H9 (cell line): ENCODE results near the gene STYXL2. TPM values are rescaled to one million over a fixed set of nuclear protein-coding genes. Genes with fewer than 3 reads are reported as not detected.

Source experiments
- DNase-seq: peaks from one replicate; pipeline ENCODE4 v3.0.0-alpha.2; 2017
- H2AFZ ChIP-seq: one replicate; pipeline ENCODE4 v1.6.1; 2013; ENCODE audit warnings: mild to moderate bottlenecking, low read length, control low read depth, moderate library complexity
- H2AK5ac ChIP-seq: 2 replicates; pipeline ENCODE4 v1.6.1; 2013; ENCODE audit warnings: low read length, control low read depth, mixed read lengths; ENCODE audit not compliant: insufficient read length
- H2BK120ac ChIP-seq: one replicate; pipeline ENCODE4 v1.6.1; 2013; ENCODE audit warnings: low read depth, mild to moderate bottlenecking, low read length, control low read depth, inconsistent platforms; ENCODE audit not compliant: poor library complexity, severe bottlenecking
- H2BK12ac ChIP-seq: 2 replicates; pipeline ENCODE4 v1.6.1; 2013; ENCODE audit warnings: low read length, control low read depth, mixed read lengths, low read depth; ENCODE audit not compliant: insufficient read length
- H2BK15ac ChIP-seq: 2 replicates; pipeline ENCODE4 v1.6.1; 2013; ENCODE audit warnings: low read depth, low read length, control low read depth
- H2BK20ac ChIP-seq: one replicate; pipeline ENCODE4 v1.6.1; 2013; ENCODE audit warnings: low read depth, mild to moderate bottlenecking, low read length, control low read depth, inconsistent platforms; ENCODE audit not compliant: poor library complexity, severe bottlenecking
- H2BK5ac ChIP-seq: 2 replicates; pipeline ENCODE4 v1.6.1; 2013; ENCODE audit warnings: low read length, control low read depth, mixed read lengths; ENCODE audit not compliant: insufficient read length
- H3K14ac ChIP-seq: 2 replicates; pipeline ENCODE4 v1.6.1; 2013; ENCODE audit warnings: low read length, control low read depth; ENCODE audit not compliant: insufficient read depth
- H3K18ac ChIP-seq: 2 replicates; pipeline ENCODE4 v1.6.1; 2013; ENCODE audit warnings: low read depth, mild to moderate bottlenecking, mixed read lengths, low read length, control low read depth; ENCODE audit not compliant: insufficient read length
- H3K23ac ChIP-seq: 2 replicates; pipeline ENCODE4 v1.6.1; 2013; ENCODE audit warnings: low read length, control low read depth, mixed read lengths, low read depth; ENCODE audit not compliant: insufficient read length
- H3K23me2 ChIP-seq: 2 replicates; pipeline ENCODE4 v1.6.1; 2013; ENCODE audit warnings: low read depth, mild to moderate bottlenecking, mixed read lengths, low read length, control low read depth; ENCODE audit not compliant: insufficient read length, poor library complexity, severe bottlenecking
- H3K27ac ChIP-seq: 2 replicates; pipeline ENCODE4 v1.5.1; 2013; ENCODE audit warnings: low read length, control low read depth, mixed read lengths, low read depth; ENCODE audit not compliant: insufficient read length
- H3K27me3 ChIP-seq: 2 replicates; pipeline ENCODE4 v1.6.1; 2013; ENCODE audit warnings: low read length, control low read depth, inconsistent platforms; ENCODE audit not compliant: insufficient read depth
- H3K4ac ChIP-seq: 2 replicates; pipeline ENCODE4 v1.6.1; 2013; ENCODE audit warnings: low read depth, mild to moderate bottlenecking, control low read depth, inconsistent platforms, low read length, moderate library complexity
- H3K4me1 ChIP-seq: 2 replicates; pipeline ENCODE4 v1.6.1; 2013; ENCODE audit warnings: low read length, control low read depth, inconsistent platforms; ENCODE audit not compliant: insufficient read depth
- H3K4me2 ChIP-seq: 2 replicates; pipeline ENCODE4 v1.6.1; 2013; ENCODE audit warnings: low read length, control low read depth, mixed read lengths; ENCODE audit not compliant: insufficient read length, insufficient read depth
- H3K56ac ChIP-seq: 2 replicates; pipeline ENCODE4 v1.6.1; 2013; ENCODE audit warnings: low read depth, mild to moderate bottlenecking, mixed read lengths, low read length, control low read depth; ENCODE audit not compliant: insufficient read length
- H3K79me1 ChIP-seq: 2 replicates; pipeline ENCODE4 v1.6.1; 2013; ENCODE audit warnings: low read depth, mild to moderate bottlenecking, moderate library complexity, low read length, control low read depth, inconsistent platforms; ENCODE audit not compliant: insufficient read depth, poor library complexity, severe bottlenecking
- H3K79me2 ChIP-seq: 2 replicates; pipeline ENCODE4 v1.6.1; 2013; ENCODE audit warnings: low read length, control low read depth, inconsistent platforms; ENCODE audit not compliant: insufficient read depth
- H3K9ac ChIP-seq: 2 replicates; pipeline ENCODE4 v1.6.1; 2013; ENCODE audit warnings: low read length, control low read depth, mixed read lengths; ENCODE audit not compliant: insufficient read length; ENCODE audit errors: extremely low read depth
- H3K9me3 ChIP-seq: one replicate; pipeline ENCODE4 v1.6.1; 2013; ENCODE audit warnings: low read depth, low read length, inconsistent platforms; ENCODE audit not compliant: control insufficient read depth
- H3T11ph ChIP-seq: one replicate; pipeline ENCODE4 v1.6.1; 2013; ENCODE audit warnings: mild to moderate bottlenecking, low read length, control low read depth, inconsistent platforms
- H4K20me1 ChIP-seq: one replicate; pipeline ENCODE4 v1.6.1; 2013; ENCODE audit not compliant: control insufficient read depth, insufficient read length, insufficient read depth
- H4K5ac ChIP-seq: 2 replicates; pipeline ENCODE4 v1.6.1; 2013; ENCODE audit warnings: low read depth, mild to moderate bottlenecking, mixed read lengths, low read length, control low read depth; ENCODE audit not compliant: insufficient read length
- H4K8ac ChIP-seq: replicated peaks from 2 replicates; pipeline ENCODE4 v1.6.1; 2013; ENCODE audit warnings: low read length, control low read depth, mixed read lengths, low read depth; ENCODE audit not compliant: insufficient read length
- H4K91ac ChIP-seq: 2 replicates; pipeline ENCODE4 v1.6.1; 2013; ENCODE audit warnings: low read depth, mild to moderate bottlenecking, moderate library complexity, mixed read lengths, low read length, control low read depth; ENCODE audit not compliant: insufficient read length
- H3K27ac Mint-ChIP-seq, 3 experiments: 2 replicates in 2 of 3; 3 replicates in 1 of 3; pipeline ENCODE4 v1.8.0; 2020 to 2021; ENCODE audit warnings: mixed read lengths in 3 of 3, mild to moderate bottlenecking in 1 of 3, moderate library complexity in 1 of 3
- H3K27me3 Mint-ChIP-seq: 2 replicates; pipeline ENCODE4 v1.8.0; 2021; ENCODE audit warnings: low read depth, mild to moderate bottlenecking, moderate library complexity, mixed read lengths
- H3K36me3 Mint-ChIP-seq, 3 experiments: 2 replicates in 2 of 3; 3 replicates in 1 of 3; pipeline ENCODE4 v1.8.0; 2020 to 2021; ENCODE audit warnings: low read depth in 3 of 3, mixed read lengths in 3 of 3; ENCODE audit not compliant: insufficient read depth in 1 of 3
- H3K4me1 Mint-ChIP-seq, 2 experiments: 2 replicates each; pipeline ENCODE4 v1.8.0; 2020; ENCODE audit warnings: mixed read lengths in 2 of 2
- H3K4me3 Mint-ChIP-seq, 2 experiments: 2 replicates in 1 of 2; 3 replicates in 1 of 2; pipeline ENCODE4 v1.8.0; 2020 to 2021; ENCODE audit warnings: mild to moderate bottlenecking in 2 of 2, mixed read lengths in 2 of 2, moderate library complexity in 1 of 2
- H3K9me3 Mint-ChIP-seq, 2 experiments: 2 replicates in 1 of 2; 3 replicates in 1 of 2; pipeline ENCODE4 v1.8.0; 2020; ENCODE audit warnings: mild to moderate bottlenecking in 2 of 2, mixed read lengths in 2 of 2, moderate library complexity in 1 of 2
- CTCF ChIP-seq: fragments of 200-600 bp; sonication (generic); conservative IDR thresholded peaks from 3 replicates; pipeline ENCODE4 v1.8.0; 2021; ENCODE audit warnings: antibody characterized with exemption, mild to moderate bottlenecking
- WGBS: extraction: QIAGEN DNeasy Blood & Tissue Kit; methylation state at CpG from one replicate; pipeline ENCODE4 v1.1.7; 2013; ENCODE audit warnings: missing lambda C conversion rate, low lambda C conversion rate, mixed read lengths; ENCODE audit not compliant: insufficient read length; ENCODE audit errors: extremely low coverage; 5-methylcytosine and 5-hydroxymethylcytosine counted together
- total RNA-seq: library from RNA; stranded (reverse); gene quantifications from 2 replicates; pipeline ENCODE4 v1.2.1, GENCODE V29; 2021

The STYXL2 gene
- total RNA-seq, 1 experiment from 2014 or later: 0.09 TPM

DNA sequence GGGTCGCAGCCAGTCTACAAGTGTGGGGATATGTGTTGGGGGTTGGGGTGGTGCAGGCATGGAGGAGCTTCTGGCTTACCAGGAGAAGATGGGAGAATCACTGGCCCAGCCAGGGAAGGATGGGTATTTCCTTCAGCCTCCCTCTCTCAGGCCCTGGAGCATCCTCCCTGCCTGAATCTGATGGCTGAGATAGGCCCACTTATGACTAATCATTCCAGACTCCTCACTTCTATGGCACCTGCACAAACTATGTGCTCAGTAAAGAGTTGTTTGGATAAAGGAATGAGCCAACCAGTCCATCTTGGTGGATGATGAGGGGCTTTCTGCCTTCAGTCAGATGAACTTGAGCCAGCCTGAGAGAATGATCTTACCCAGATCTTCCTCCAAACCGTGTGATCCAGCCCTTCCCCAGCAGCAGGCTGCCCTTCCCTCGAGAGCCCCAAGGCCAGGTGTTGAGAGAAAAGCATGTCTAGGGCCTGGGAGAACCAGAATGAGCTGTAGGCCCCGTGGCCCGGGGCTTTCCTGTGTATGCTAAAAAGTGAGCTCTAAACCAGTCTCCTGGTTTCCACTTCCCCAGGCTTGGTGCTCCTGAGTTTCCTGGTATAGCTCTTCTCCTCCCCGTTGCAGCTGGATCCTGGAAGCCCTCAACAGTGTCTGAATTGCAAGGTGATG lies 5.0 kb upstream of the STYXL2 start:
- Histone ChIP-seq H3K23ac (no peak overlapping the region), H2AFZ (no peak overlapping the region), H4K20me1 (no peaks in the 10 kb centered on the region), H2BK12ac (no peak overlapping the region), H3K23me2 (no peaks in the 10 kb centered on the region), H3K9me3 (no peaks in the 10 kb centered on the region), H2BK15ac (no peak overlapping the region), H3K27me3 (no peaks in the 10 kb centered on the region; the same call in 1 of the 2 replicates), H4K5ac (no peak overlapping the region), H3K79me2 (no peaks in the 10 kb centered on the region), H3K4ac (no peak overlapping the region), H3K18ac (no peak overlapping the region), H2BK120ac (no peak overlapping the region), H3K4me2 (no peak overlapping the region), H2BK5ac (no peak overlapping the region), H2BK20ac (no peak overlapping the region), H2AK5ac (no peak overlapping the region), H3K14ac (no peak overlapping the region), H3K27ac (no peak overlapping the region), H3K9ac (no peak overlapping the region), H4K8ac (no peak overlapping the region), H3T11ph (no peak overlapping the region), H3K56ac (no peak overlapping the region), H3K4me1 (no peaks in the 10 kb centered on the region), H3K79me1 (no peaks in the 10 kb centered on the region), H4K91ac (no peak overlapping the region)
- no peak overlapping the region for H3K4me3 Mint-ChIP-seq
- TF ChIP-seq CTCF: no peak
- no peak for DNase-seq
- no peak overlapping the region for H3K27ac Mint-ChIP-seq
- H3K27me3 Mint-ChIP-seq: peaks cover 1% of the 10 kb centered on the region; the same call in 1 of the 2 replicates
- H3K4me1 Mint-ChIP-seq: peaks cover 8 to 20% of the 10 kb centered on the region in 2 experiments
- WGBS: no CpG with 5 or more reads among the region's 6 CpGs
- no peaks in the 10 kb centered on the region for H3K9me3 Mint-ChIP-seq
- no peaks in the 10 kb centered on the region for H3K36me3 Mint-ChIP-seq
